H1 (cell line): ENCODE results near the gene CIITA. TPM values are rescaled to one million over a fixed set of nuclear protein-coding genes. Genes with fewer than 3 reads are reported as not detected.

Source experiments
- CTCF ChIA-PET: fragments of 300-600 bp; sonication (Branson Sonifier 250); formaldehyde crosslinking; loops from one replicate; lab custom pipeline; 2021; ENCODE audit not compliant: partially characterized antibody; lab: Charles Lee
- POLR2A ChIA-PET: fragments of 300-600 bp; sonication (Branson Sonifier 250); formaldehyde crosslinking; loops from one replicate; lab custom pipeline; 2021; ENCODE audit warnings: inconsistent platforms; ENCODE audit not compliant: partially characterized antibody; lab: Charles Lee
- DNase-seq, 2 experiments: peaks; one replicate each; pipeline versions ENCODE4 v3.0.0 to v3.0.0-alpha.2; 2010 to 2022; ENCODE audit warnings: low spot score in 2 of 2, low read depth in 1 of 2, mixed read lengths in 1 of 2
- FAIRE-seq: peaks from 2 replicates; lab custom pipeline; 2011; peaks lifted over from hg19 to GRCh38; lab: Jason Lieb, UNC
- H2AFZ ChIP-seq: 2 replicates; pipeline ENCODE4 v1.8.1; 2012; ENCODE audit warnings: low read length, inconsistent platforms
- H2AK5ac ChIP-seq: 2 replicates; pipeline ENCODE4 v1.6.1; 2013; ENCODE audit warnings: low read depth, low read length
- H2BK120ac ChIP-seq: replicated peaks from 2 replicates; pipeline ENCODE3; 2013; ENCODE audit warnings: low read depth, low read length, inconsistent platforms
- H2BK12ac ChIP-seq: 2 replicates; pipeline ENCODE4 v1.6.1; 2013; ENCODE audit warnings: low read depth, low read length
- H2BK15ac ChIP-seq: 2 replicates; pipeline ENCODE4 v1.6.1; 2013; ENCODE audit warnings: low read length
- H2BK20ac ChIP-seq: 2 replicates; pipeline ENCODE4 v1.6.1; 2013; ENCODE audit warnings: low read length
- H2BK5ac ChIP-seq: 2 replicates; pipeline ENCODE4 v1.6.1; 2013; ENCODE audit warnings: low read depth, low read length
- H3K14ac ChIP-seq: 2 replicates; pipeline ENCODE4 v1.6.1; 2013; ENCODE audit warnings: inconsistent platforms; ENCODE audit not compliant: insufficient read length
- H3K18ac ChIP-seq: 2 replicates; pipeline ENCODE4 v1.6.1; 2013; ENCODE audit warnings: low read length; ENCODE audit errors: extremely low read depth
- H3K23ac ChIP-seq: 2 replicates; pipeline ENCODE4 v1.6.1; 2013; ENCODE audit warnings: inconsistent platforms; ENCODE audit not compliant: insufficient read length
- H3K23me2 ChIP-seq: 2 replicates; pipeline ENCODE4 v1.6.1; 2013; ENCODE audit warnings: low read depth, low read length
- H3K27ac ChIP-seq: 2 replicates; pipeline ENCODE4 v1.6.1; 2011; ENCODE audit warnings: low read depth, low read length, inconsistent platforms
- H3K27me3 ChIP-seq, 4 experiments: replicated peaks in 1 of 4; 1 replicate in 1 of 4; 2 replicates in 3 of 4; pipeline versions ENCODE4 v1.6.1 to v1.8.1; 2011 to 2013; ENCODE audit warnings: low read length in 3 of 4, mild to moderate bottlenecking in 3 of 4, inconsistent platforms in 2 of 4, mixed read lengths in 2 of 4, moderate library complexity in 1 of 4; ENCODE audit not compliant: control insufficient read depth in 3 of 4, insufficient read depth in 3 of 4; ENCODE audit errors: extremely low read depth in 1 of 4
- H3K36me3 ChIP-seq, 4 experiments: 2 replicates each; pipeline versions ENCODE4 v1.6.1 to v1.8.1; 2011 to 2013; ENCODE audit warnings: mild to moderate bottlenecking in 4 of 4, low read length in 3 of 4, moderate library complexity in 2 of 4, control low read depth in 1 of 4, inconsistent platforms in 1 of 4; ENCODE audit not compliant: insufficient read depth in 4 of 4, control insufficient read depth in 2 of 4
- H3K4ac ChIP-seq: replicated peaks from 2 replicates; pipeline ENCODE3; 2013; ENCODE audit warnings: low read length, low read depth, mixed read lengths, inconsistent platforms; ENCODE audit not compliant: insufficient read length
- H3K4me1 ChIP-seq, 4 experiments: replicated peaks in 1 of 4; 1 replicate in 1 of 4; 2 replicates in 3 of 4; pipeline versions ENCODE4 v1.6.1 to v1.8.1; 2011 to 2013; ENCODE audit warnings: low read length in 3 of 4, inconsistent platforms in 2 of 4, mixed read lengths in 1 of 4; ENCODE audit not compliant: insufficient read depth in 4 of 4, control insufficient read depth in 3 of 4
- H3K4me2 ChIP-seq, 2 experiments: 2 replicates each; pipeline versions ENCODE4 v1.6.1 to v1.8.1; 2011 to 2013; ENCODE audit warnings: low read depth in 2 of 2, low read length in 2 of 2, control low read depth in 1 of 2, inconsistent platforms in 1 of 2, mild to moderate bottlenecking in 1 of 2; ENCODE audit not compliant: insufficient read depth in 1 of 2
- H3K4me3 ChIP-seq, 4 experiments: fragments of 200-600, 300-600 bp in 1 of 4; sonication (generic), shearing (Covaris generic), sonication (Bioruptor Twin) in 1 of 4; 2 replicates each; pipeline versions ENCODE4 v1.5.1 to v1.8.1; 2011 to 2016; ENCODE audit warnings: low read length in 4 of 4, low read depth in 3 of 4, control low read depth in 2 of 4, inconsistent platforms in 2 of 4, mild to moderate bottlenecking in 2 of 4, mixed read lengths in 1 of 4, moderate library complexity in 1 of 4; ENCODE audit not compliant: insufficient read depth in 2 of 4; ENCODE audit errors: extremely low read depth in 1 of 4
- H3K56ac ChIP-seq: replicated peaks from 2 replicates; pipeline ENCODE3; 2013; ENCODE audit warnings: low read depth, mild to moderate bottlenecking, mixed read lengths, low read length, inconsistent platforms; ENCODE audit not compliant: insufficient read length
- H3K79me1 ChIP-seq: 2 replicates; pipeline ENCODE4 v1.6.1; 2013; ENCODE audit warnings: low read depth, low read length, control low read depth
- H3K79me2 ChIP-seq, 2 experiments: 2 replicates each; pipeline versions ENCODE4 v1.6.1 to v1.8.1; 2012 to 2013; ENCODE audit warnings: low read length in 2 of 2, mild to moderate bottlenecking in 2 of 2, inconsistent platforms in 1 of 2; ENCODE audit not compliant: insufficient read depth in 2 of 2, control insufficient read depth in 1 of 2
- H3K9ac ChIP-seq, 4 experiments: replicated peaks in 1 of 4; 1 replicate in 1 of 4; 2 replicates in 3 of 4; pipeline versions ENCODE4 v1.6.1 to v1.8.1; 2011 to 2013; ENCODE audit warnings: low read depth in 3 of 4, low read length in 3 of 4, control low read depth in 2 of 4, mild to moderate bottlenecking in 2 of 4, moderate library complexity in 2 of 4, inconsistent platforms in 1 of 4; ENCODE audit errors: extremely low read depth in 1 of 4
- H3K9me3 ChIP-seq, 2 experiments: 2 replicates each; pipeline versions ENCODE4 v1.6.1 to v1.8.1; 2012 to 2013; ENCODE audit warnings: mild to moderate bottlenecking in 2 of 2, moderate library complexity in 2 of 2, control low read depth in 1 of 2, inconsistent platforms in 1 of 2, low read depth in 1 of 2, low read length in 1 of 2, mixed read lengths in 1 of 2; ENCODE audit not compliant: insufficient read depth in 2 of 2
- H4K20me1 ChIP-seq, 2 experiments: replicated peaks in 1 of 2; 2 replicates each; pipeline versions ENCODE3 to v1.8.1; 2011 to 2013; ENCODE audit warnings: inconsistent platforms in 2 of 2, low read length in 2 of 2, mild to moderate bottlenecking in 1 of 2; ENCODE audit not compliant: insufficient read depth in 2 of 2, control insufficient read depth in 1 of 2
- H4K5ac ChIP-seq: 2 replicates; pipeline ENCODE4 v1.6.1; 2013; ENCODE audit warnings: low read length, low read depth, mixed read lengths, inconsistent platforms; ENCODE audit not compliant: insufficient read length
- H4K8ac ChIP-seq: 2 replicates; pipeline ENCODE4 v1.8.0; 2013; ENCODE audit warnings: mild to moderate bottlenecking, moderate library complexity, low read length, inconsistent platforms; ENCODE audit not compliant: insufficient read depth; ENCODE audit errors: extremely low read depth
- H4K91ac ChIP-seq: replicated peaks from 2 replicates; pipeline ENCODE3; 2013; ENCODE audit warnings: low read length, mixed read lengths, inconsistent platforms; ENCODE audit not compliant: insufficient read length
- CHD1 ChIP-seq: IDR thresholded peaks from 2 replicates; pipeline ENCODE4 v1.6.1; 2012; ENCODE audit warnings: low read depth, low read length, improper control_type of control experiment
- HDAC6 ChIP-seq: IDR thresholded peaks from one replicate; pipeline ENCODE4 v1.7.1; 2012; ENCODE audit warnings: low read depth, mild to moderate bottlenecking, inconsistent platforms, low read length, moderate library complexity
- SAP30 ChIP-seq: fragments of 300-600 bp; sonication (generic); IDR thresholded peaks from 2 replicates; pipeline ENCODE4 v1.7.1; 2012; ENCODE audit warnings: low read length, moderate library complexity, mild to moderate bottlenecking, inconsistent platforms; ENCODE audit not compliant: insufficient read depth, insufficient replicate concordance
- SIN3A ChIP-seq, 2 experiments: IDR thresholded peaks in 1 of 2; conservative IDR thresholded peaks in 1 of 2; 2 replicates each; pipeline ENCODE4 v1.6.1; 2011 to 2012; ENCODE audit warnings: low read length in 2 of 2, improper control_type of control experiment in 1 of 2, low read depth in 1 of 2, mild to moderate bottlenecking in 1 of 2
- SIRT6 ChIP-seq: IDR thresholded peaks from one replicate; pipeline ENCODE4 v1.7.1; 2012; ENCODE audit warnings: low read length, inconsistent platforms
- WGBS, 2 experiments: shearing (Covaris generic) in 1 of 2; methylation state at CpG; one replicate each; pipeline versions ENCODE4 v1.1.6 to v1.1.7; 2013 to 2015; ENCODE audit warnings: low lambda C conversion rate in 2 of 2, mixed read lengths in 2 of 2, inconsistent platforms in 1 of 2, low coverage in 1 of 2, missing lambda C conversion rate in 1 of 2; ENCODE audit not compliant: insufficient replicate concordance in 2 of 2, insufficient coverage in 1 of 2, insufficient read length in 1 of 2; ENCODE audit errors: extremely low coverage in 1 of 2, missing lambda C conversion rate in 1 of 2; 5-methylcytosine and 5-hydroxymethylcytosine counted together
- polyA plus RNA-seq, 7 experiments: library from polyadenylated mRNA; depleted of rRNA in 3 of 7; stranded (reverse) in 5 of 7; unstranded in 2 of 7; fragments of >200 nt in 5 of 7; fragments of 200-250 nt in 2 of 7; gene quantifications; 1 replicate in 5 of 7; 2 replicates in 1 of 7; 4 replicates in 1 of 7; pipeline versions ENCODE4 v1.2.1 to v1.2.3, GENCODE V29; 2011 to 2013; ENCODE audit warnings: missing spikeins in 2 of 7, mixed read lengths in 2 of 7
- total RNA-seq: library from RNA; stranded (reverse); fragmentation: NEBNext Ultra II Directional; extraction: Animal tissue kit (Norgen Biotek cat#: 25700); gene quantifications from 2 replicates; pipeline ENCODE4 v1.2.1, GENCODE V29; 2021

CIITA gene
- total and polyA plus RNA-seq, 2 of the 8 experiments (the other 6 are each of a cell fraction or from before 2014, with no cell fraction given), result 0.07 to 0.17 TPM

GRCh38 chr16:10931134-10931533, 54.1 kb downstream of the CIITA start:
- H2BK12ac ChIP-seq, result no peak overlapping the region
- no peak overlapping the region for H3K4me3 ChIP-seq
- peaks cover 3 to 11% (median 5%) of the 10 kb centered on the region in 4 experiments; a peak in 5 of 8 replicates for H3K36me3 ChIP-seq
- no peak for DNase-seq
- H4K91ac ChIP-seq, result no peak overlapping the region
- H3K56ac ChIP-seq, result no peak overlapping the region
- no peak overlapping the region for H2BK5ac ChIP-seq
- peaks cover 8% of the 10 kb centered on the region for H3K79me1 ChIP-seq
- no peak overlapping the region for H3K14ac ChIP-seq
- TF ChIP-seq HDAC6 (no peak), SIN3A (conservative IDR thresholded peaks at IDR 0.05 in 1 of 2, IDR thresholded peaks at IDR 0.05 in 1 of 2; ENCODE audit: low read depth in 1 of 2, low read length in 2 of 2) (no peak), SAP30 (no peak), CHD1 (no peak), SIRT6 (no peak)
- WGBS, 2 experiments, result 98% methylated on average over 7 of the region's 7 CpGs; no CpG with 5 or more reads in 1 of the 2 experiments
- no peak overlapping the region for H4K8ac ChIP-seq
- no peak overlapping the region for H3K4me2 ChIP-seq
- no peaks in the 10 kb centered on the region for H3K27me3 ChIP-seq
- FAIRE-seq, result no peak
- H3K18ac ChIP-seq, result no peak overlapping the region
- no peak overlapping the region for H2BK15ac ChIP-seq
- H3K4ac ChIP-seq, result no peak overlapping the region
- no peak overlapping the region for H2BK20ac ChIP-seq
- no peak overlapping the region for H2AK5ac ChIP-seq
- H3K23me2 ChIP-seq, result no peaks in the 10 kb centered on the region
- ChIA-PET POLR2A (no interaction called here), CTCF (interaction anchor here (0.6 to 1.9 kb wide), 6 partner anchors 12 to 518 kb away, joined by 3 to 8 read pairs (median 4); no protein-coding TSS in a partner anchor)
- no peak overlapping the region for H2BK120ac ChIP-seq
- H3K27ac ChIP-seq, result no peak overlapping the region
- no peak overlapping the region for H3K23ac ChIP-seq
- no peak overlapping the region for H2AFZ ChIP-seq
- no peaks in the 10 kb centered on the region for H3K9me3 ChIP-seq
- peaks cover 6 to 7% of the 10 kb centered on the region in 2 experiments for H4K20me1 ChIP-seq
- H3K4me1 ChIP-seq, result no peaks in the 10 kb centered on the region
- peaks cover 0 to 1% of the 10 kb centered on the region in 2 experiments; a peak in 1 of 4 replicates for H3K79me2 ChIP-seq
- no peak overlapping the region for H3K9ac ChIP-seq
- no peak overlapping the region for H4K5ac ChIP-seq
